Measurements from ENCODE around the gene SOX15.

- no peak for TF ChIP-seq ZNF565 (CRISPR knock-in tag; conservative IDR thresholded peaks at IDR 0.05; ENCODE audit: low read depth)
- TF ChIP-seq ZC3H10 (CRISPR knock-in tag; IDR thresholded peaks at IDR 0.05), result no peak
- TF ChIP-seq BACH2 (CRISPR knock-in tag; IDR thresholded peaks at IDR 0.05; ENCODE audit: borderline replicate concordance), result no peak
- TF ChIP-seq ZFP30 (CRISPR knock-in tag; IDR thresholded peaks at IDR 0.05), result no peak
- TF ChIP-seq ZFP3 (CRISPR knock-in tag; IDR thresholded peaks at IDR 0.05), result no peak
- TF ChIP-seq ARNTL (CRISPR knock-in tag; IDR thresholded peaks at IDR 0.05; ENCODE audit: borderline replicate concordance, low read depth), result no peak
- no peak for TF ChIP-seq POU6F1 (CRISPR knock-in tag; IDR thresholded peaks at IDR 0.05; ENCODE audit: borderline replicate concordance, low read depth)
- TF ChIP-seq TCF4 (CRISPR knock-in tag; IDR thresholded peaks at IDR 0.05; ENCODE audit: borderline replicate concordance), result no peak
Measured at GRCh38 chr17:7562208-7562605, 27.7 kb downstream of the SOX15 start.
